Dedifferentiated amniotic fluid mesenchymal stem cell (primary cell): Measurements from ENCODE around the gene TFG.

Experiments used
- DNase-seq: peaks from one replicate; pipeline ENCODE4 v3.0.0-alpha.2; 2016; ENCODE audit errors: extremely low spot score

TFG gene

DNA sequence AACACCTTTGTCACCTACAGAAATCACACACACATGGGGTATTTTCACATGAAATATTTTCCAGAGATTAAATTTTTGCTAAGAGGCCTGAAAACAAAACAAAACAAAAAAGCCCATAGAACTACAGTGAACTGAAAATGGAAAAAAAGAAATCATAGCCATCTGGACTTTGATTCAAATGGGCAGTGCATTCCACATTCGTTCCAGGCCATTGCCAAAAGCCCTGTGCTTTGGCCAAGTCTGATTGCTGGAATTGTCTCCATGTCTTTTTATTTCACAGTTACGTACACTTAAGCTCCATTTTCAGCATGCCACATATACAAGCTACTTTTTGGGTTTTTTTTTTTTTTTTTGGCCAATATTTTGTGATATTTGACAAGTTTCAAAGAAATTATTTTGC lies 47.1 kb downstream of the TFG start:
- peak; percentile 93 for DNase-seq

- no peak for DNase-seq
Measured at GRCh38 chr3:100759159-100759558, 49.9 kb downstream of the TFG start.

DNA sequence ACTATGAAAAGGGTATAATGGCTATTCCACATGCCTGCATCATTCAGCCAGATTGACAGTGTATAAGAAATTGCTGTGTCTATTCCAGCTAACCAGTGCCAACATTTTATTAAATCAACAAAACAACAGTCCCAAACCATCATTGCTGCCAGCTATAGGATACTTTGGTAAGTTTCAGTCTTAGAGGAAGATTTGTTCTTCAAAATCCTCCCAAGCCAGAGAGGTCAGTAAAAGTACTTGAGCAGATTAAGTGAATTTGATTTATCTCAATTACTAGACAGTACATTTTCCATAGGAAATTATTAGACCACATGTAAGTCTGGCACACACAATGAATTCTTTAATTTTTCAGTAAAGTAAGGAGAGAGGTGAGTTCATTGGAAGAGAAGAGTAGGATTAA lies 50.7 kb downstream of the TFG start:
- DNase-seq = no peak

GRCh38 chr3:100760377-100760776 lies 51.1 kb downstream of the TFG start:
- no peak for DNase-seq

- no peak for DNase-seq
Measured at GRCh38 chr3:100761211-100761942, 52.1 kb downstream of the TFG start.

DNA sequence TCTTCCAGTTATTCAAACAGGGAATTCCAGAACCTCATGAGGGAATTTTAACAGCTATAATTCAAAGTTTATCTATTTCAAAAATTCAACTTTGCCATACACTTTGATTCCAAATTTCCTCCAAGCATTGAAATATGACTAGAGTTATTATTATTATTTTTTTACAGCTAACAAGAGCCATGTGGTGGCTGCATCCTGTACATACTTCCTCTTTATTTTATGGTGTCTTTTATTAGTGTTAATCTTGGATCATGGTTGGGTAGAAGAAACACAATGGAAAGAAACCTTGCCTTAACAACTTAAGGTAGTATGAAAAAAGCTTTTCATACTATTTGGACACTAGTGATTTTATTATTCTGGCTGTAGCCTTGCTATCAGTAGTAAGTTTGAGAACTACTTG lies 52.7 kb downstream of the TFG start:
- no peak for DNase-seq

DNA sequence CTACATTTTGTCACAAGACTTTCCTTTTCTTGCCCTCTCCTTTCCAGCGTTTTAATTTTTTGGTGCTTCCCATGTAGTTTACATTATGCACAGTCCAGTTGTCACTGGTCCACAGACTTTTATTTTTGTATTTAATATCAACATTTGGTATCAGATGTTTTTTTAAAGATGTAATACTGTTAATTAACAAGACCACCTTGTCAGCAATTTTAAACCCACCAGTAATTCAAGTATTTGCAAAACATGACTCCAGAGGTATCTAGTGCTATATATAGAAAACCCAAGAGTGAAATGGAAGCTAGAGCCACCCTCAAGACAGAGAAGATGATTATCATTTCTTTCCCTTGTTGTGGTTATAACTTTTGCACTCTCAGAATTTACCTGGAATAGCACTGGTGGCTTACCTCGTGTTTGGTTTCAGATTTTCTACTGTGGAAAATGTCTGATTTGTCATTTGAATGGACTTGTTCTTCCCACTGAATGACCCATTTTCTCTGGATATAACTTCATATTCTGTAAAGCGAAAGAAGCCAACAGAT lies 56.2 kb downstream of the TFG start:
- DNase-seq = no peak

- DNase-seq = no peak
Measured at GRCh38 chr3:100766069-100766468, 56.8 kb downstream of the TFG start.

DNA sequence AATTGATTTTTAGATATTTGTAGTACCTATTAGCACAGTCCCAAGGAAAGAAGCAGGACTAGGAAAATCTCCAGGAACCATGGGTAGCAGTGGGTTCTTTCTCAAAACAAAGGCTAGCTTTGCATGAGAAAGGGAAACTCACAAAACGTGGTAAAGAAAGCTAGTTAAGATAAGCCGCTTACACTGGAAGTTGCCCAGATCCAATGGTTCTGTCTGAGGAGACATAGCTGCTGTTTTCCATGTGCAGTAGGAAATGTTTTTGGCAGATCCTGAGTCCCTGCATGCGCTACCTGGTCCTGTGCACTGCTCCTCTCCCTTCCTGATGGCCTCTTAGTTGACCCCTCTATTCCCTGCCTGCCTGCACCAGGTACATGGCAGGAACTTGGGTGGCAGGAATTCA lies 60.4 kb downstream of the TFG start:
- no peak for DNase-seq

DNA sequence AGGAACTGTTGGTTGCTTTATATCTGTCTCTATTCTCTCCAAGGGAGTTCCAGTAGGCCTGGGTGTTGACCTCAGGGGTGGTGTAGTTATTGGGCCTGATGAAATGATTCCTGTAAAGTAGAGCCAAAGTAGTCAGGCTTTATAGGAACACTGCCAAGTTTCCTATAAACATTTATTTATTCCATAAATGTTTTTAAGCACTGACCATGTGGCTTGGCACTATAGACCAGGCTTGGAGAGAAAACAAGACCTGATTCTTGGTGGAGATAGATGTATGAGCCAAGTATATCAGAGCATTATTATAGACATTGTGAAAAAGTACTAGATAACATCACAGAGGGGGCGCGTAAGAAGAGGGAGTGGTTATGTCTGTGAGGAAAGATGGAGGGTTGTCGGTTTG lies 65.9 kb downstream of the TFG start:
- DNase-seq = no peak

GRCh38 chr3:100775669-100776068 lies 66.4 kb downstream of the TFG start:
- no peak for DNase-seq

DNA sequence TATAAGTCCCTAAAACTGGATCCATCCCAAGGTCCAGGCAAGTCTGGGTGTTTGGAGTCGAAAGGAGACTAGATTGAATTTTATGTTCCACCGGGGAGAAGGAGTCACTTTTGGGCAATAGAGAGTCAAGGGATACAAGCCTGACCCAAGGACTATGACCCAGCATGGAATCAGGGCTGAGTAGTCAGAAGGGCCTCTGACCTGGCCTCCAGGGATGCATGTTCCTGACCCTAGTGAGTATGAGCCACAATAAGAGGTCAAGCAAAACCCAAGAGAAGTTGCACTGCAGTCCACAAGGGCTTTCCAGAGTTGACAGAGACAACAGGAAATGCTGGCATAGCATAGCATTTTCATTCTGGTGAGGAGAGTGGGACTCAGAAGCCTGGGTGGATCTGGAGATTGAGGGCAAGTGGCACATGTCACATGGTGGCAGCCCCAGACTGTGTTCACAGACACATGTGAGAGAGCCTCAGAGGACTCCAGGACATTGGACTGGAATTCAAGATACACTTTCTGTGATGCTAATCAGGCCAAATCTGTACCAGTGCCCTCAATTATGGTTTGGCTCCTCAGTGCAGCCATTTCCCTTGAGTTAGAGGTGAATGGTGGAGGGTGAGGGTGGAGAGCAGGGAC lies 66.9 kb downstream of the TFG start:
- no peak for DNase-seq

DNA sequence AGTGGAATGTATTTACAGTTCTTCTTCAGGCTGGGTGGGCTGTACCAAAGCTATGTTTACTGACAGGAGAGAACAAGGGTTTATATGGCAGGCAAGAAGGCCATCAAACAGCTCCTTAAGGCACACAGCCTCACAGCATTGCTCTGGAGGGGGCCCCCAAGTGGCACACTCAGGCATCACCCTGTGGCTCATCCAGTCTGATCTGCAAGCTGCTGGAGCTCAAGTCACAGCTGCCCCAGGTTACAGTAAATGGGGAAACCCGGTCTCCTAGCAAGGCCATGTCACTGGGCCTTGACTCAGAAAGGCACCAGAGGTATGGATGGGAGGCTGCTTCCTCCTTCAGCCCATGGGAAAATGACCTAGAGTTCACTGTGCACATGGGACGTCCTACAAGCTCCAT lies 67.5 kb downstream of the TFG start:
- DNase-seq = no peak

- no peak for DNase-seq
Measured at GRCh38 chr3:100777271-100777670, 68.0 kb downstream of the TFG start.

GRCh38 chr3:100779480-100779879 lies 70.2 kb downstream of the TFG start:
- DNase-seq = no peak

DNA sequence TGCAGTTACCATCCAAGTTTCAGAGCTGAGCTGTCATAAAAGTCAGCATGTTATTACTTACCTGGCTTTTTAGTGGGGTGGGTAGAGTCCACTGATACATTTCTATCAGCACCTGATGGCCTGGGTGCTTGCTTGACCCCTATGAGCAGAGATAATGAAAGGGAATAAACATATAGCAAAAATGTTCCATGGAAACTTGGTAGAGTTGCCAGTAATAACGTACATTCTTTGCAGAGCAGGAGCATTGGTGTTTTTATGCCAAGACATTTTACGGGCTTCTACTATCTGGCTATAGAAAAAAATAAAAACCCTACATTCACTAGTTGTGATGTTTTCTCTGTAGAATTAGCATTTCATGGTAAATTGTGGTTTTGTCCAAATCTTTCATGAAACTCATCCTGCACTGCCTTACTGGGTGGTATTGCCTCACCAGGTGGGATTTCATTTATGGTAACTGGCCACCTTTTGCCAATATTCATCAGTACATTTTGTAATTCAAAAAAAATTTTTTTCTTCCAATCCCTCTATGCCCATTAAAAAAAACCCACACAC lies 70.9 kb downstream of the TFG start:
- no peak for DNase-seq

DNA sequence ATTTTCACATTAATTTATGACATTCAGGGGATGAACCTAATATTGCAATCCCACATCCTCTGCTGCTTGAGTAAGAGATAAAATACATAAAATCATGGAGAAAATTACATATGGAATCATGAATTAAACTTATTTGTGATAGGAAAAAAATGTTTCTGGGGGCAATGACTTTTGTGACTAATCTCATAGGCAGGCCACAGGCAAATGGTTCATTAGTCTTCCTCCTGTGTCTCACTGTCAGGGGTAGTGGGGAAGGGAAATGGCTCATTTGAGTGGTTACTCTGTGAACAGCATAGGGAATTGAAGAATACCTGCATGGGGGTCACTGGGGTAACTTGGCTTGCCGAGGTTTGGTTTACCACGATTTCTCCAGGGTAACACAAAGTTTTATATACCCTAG lies 72.0 kb downstream of the TFG start:
- no peak for DNase-seq

- no peak for DNase-seq
Measured at GRCh38 chr3:100782348-100782747, 73.1 kb downstream of the TFG start.

DNA sequence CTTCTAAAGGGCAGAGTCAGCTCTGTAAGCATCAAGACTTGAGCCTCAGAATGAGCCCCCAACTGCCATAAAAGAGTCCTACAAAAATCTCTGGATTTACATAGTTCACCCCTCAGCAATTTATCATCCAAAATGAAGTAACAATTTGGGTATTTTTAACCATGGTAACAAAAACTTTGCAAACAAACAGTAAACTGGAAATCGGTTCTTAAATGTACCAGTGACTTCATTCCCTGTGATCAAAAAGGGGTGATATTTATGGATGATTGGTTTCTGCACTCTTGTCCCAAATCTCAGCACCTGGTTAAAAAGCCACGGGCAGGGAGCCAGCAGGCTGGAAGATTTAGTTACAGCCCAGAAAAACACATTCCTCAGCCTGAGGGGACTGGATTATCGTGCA lies 73.6 kb downstream of the TFG start:
- DNase-seq = peak; percentile 56

- DNase-seq = no peak
Measured at GRCh38 chr3:100783619-100784018, 74.3 kb downstream of the TFG start.

GRCh38 chr3:100789579-100789978 lies 80.3 kb downstream of the TFG start:
- no peak for DNase-seq

- peak; percentile 20 for DNase-seq
Measured at GRCh38 chr3:100796556-100796955, 87.3 kb downstream of the TFG start.

DNA sequence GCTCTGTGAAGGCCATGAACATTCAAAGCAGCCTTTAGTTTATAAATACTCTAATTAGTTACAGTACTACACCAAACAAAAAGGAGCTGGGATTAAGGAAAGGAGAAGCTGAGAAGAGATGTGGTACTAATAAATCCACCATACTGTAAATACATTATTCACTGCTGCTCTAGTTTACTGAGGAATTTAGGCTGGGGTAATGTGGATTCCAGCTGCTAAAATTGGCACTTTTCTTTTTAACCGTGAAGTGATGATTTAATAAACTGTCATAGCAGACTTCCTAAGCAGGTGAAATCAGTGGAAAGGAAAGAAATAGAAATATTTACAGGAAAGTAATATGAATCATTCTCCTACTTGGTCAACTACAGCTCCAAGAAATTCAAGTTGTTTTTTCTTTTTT lies 88.7 kb downstream of the TFG start:
- no peak for DNase-seq
